Peyer's patch (tissue), 4 donors: ENCODE results near the gene TSEN54.

ENCODE experiments used
- POLR2A ChIP-seq, 2 donors: fragments of 450-650 bp; IDR thresholded peaks; one replicate each; pipeline ENCODE4 v1.5.1; 2017; ENCODE audit warnings: antibody characterized with exemption in 2 of 2, mild to moderate bottlenecking in 2 of 2, moderate library complexity in 2 of 2
- TF ChIP-seq, protein P1 (sequence below), 6 experiments: fragments of 450-650 bp in 4 of 6; fragments of 200-600 bp in 2 of 6; sonication (generic) in 1 of 6; IDR thresholded peaks; one replicate each; pipeline ENCODE4 v1.5.1; 2017 to 2019; ENCODE audit warnings: antibody characterized with exemption in 6 of 6, mild to moderate bottlenecking in 3 of 6, moderate library complexity in 1 of 6

DNA sequence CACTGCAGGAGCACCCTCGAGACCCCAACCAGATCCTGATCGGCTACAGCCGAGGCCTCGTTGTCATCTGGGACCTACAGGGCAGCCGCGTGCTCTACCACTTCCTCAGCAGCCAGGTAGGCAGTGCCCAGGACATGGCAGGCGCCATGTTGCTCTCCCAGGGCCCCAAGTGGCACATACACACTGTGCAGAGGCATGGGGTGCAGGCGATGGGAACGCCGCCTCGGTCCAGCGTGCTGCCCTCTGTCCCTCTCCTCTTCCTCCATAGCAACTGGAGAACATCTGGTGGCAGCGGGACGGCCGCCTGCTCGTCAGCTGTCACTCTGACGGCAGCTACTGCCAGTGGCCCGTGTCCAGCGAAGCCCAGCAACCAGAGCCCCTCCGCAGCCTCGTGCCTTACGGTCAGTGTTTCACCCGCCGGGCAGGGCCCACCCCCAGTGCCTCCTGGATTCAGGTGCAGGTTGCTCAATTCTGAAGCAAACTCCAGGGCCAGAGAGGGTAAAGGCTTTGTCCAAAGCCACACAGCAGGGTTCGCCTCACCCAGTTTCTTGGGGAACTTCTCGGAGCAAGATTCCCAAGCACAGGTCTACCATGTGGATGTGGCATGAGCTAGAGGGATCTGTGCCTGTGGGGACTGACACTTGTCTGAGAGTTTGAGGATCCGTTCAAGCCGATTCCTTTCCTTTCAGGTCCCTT lies 46.9 kb downstream of the TSEN54 start:
- TF ChIP-seq, protein P1, sequence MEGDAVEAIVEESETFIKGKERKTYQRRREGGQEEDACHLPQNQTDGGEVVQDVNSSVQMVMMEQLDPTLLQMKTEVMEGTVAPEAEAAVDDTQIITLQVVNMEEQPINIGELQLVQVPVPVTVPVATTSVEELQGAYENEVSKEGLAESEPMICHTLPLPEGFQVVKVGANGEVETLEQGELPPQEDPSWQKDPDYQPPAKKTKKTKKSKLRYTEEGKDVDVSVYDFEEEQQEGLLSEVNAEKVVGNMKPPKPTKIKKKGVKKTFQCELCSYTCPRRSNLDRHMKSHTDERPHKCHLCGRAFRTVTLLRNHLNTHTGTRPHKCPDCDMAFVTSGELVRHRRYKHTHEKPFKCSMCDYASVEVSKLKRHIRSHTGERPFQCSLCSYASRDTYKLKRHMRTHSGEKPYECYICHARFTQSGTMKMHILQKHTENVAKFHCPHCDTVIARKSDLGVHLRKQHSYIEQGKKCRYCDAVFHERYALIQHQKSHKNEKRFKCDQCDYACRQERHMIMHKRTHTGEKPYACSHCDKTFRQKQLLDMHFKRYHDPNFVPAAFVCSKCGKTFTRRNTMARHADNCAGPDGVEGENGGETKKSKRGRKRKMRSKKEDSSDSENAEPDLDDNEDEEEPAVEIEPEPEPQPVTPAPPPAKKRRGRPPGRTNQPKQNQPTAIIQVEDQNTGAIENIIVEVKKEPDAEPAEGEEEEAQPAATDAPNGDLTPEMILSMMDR (IDR thresholded peaks at IDR 0.05) = no peak
- no peak for TF ChIP-seq POLR2A (IDR thresholded peaks at IDR 0.05)
